ENCODE results near the gene CORO2B.

The CORO2B gene

DNA sequence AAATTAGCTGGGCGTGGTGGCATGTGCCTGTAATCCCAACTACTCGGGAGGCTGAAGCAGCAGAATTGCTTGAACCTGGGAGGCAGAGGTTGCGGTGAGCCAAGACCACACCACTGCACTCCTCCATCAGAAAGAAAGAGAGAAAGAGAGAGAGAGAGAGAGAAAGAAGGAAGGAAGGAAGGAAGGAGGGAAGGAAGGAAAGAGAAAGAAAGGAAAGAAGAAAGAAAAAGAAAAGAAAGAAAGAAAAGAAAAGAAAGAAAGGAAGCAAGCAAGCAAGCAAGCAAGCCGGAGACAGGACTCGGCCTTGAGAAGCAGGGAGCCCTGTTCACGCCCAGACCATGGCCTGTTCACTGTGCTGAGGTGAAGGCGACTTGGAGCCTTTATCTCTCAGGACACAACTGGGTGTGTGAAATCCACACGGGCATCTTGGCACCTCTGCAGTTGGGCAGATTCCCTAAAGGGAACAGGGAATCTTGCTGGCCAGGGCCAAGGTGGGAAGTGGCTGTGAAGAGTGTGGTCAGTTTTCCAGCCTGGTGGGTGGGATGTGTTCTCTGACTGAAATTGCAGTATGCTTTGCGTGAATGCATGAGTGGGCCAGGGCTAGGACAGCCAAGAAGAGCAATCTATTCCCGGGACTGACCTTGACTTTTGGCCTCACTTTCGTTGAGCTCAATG is 90.3 kb downstream of the CORO2B start:
- no peak overlapping the region for H3K27ac ChIP-seq (ENCODE audit: insufficient read depth, low read depth, low read length, poor library complexity, severe bottlenecking)
- H3K4me1 ChIP-seq (ENCODE audit: control insufficient read depth, insufficient read depth, low read length): peaks cover 8% of the 10 kb centered on the region
- H3K4me3 ChIP-seq (ENCODE audit: insufficient read depth, low read depth, low read length): no peak overlapping the region
- WGBS, 2 experiments: 91 to 93% methylated on average over 11 of the region's 11 CpGs
- no peaks in the 10 kb centered on the region for H3K9me3 ChIP-seq (ENCODE audit: control insufficient read depth, low read length)
- H3K27me3 ChIP-seq (ENCODE audit: control insufficient read depth, insufficient read depth, low read length, poor library complexity, severe bottlenecking): no peaks in the 10 kb centered on the region
- no peaks in the 10 kb centered on the region for H3K36me3 ChIP-seq (ENCODE audit: control insufficient read depth, insufficient read depth, low read length)

DNA sequence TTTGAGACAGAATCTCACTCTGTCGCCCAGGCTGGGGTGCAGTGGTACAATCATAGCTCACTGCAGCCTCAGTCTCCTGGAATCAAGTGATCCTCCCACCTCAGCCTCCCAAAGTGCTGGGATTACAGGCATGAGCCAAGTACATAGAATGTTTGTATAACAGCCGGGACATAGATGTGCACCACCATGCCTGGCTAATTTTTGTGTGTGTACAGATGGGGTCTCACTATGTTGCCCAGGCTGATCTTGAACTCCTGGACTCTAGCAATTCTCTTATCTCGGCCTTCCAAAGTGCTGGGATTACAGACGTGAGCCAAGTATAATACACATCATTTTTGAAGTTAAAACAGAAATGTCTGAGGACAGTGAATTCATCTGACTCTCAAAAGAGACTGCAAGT is 93.5 kb downstream of the CORO2B start:
- Histone ChIP-seq H3K9me3 (ENCODE audit: control insufficient read depth, low read length) (no peaks in the 10 kb centered on the region), H3K27me3 (ENCODE audit: control insufficient read depth, insufficient read depth, low read length, poor library complexity, severe bottlenecking) (no peaks in the 10 kb centered on the region), H3K27ac (ENCODE audit: insufficient read depth, low read depth, low read length, poor library complexity, severe bottlenecking) (no peak overlapping the region), H3K4me3 (ENCODE audit: insufficient read depth, low read depth, low read length) (no peak overlapping the region), H3K36me3 (ENCODE audit: control insufficient read depth, insufficient read depth, low read length) (no peaks in the 10 kb centered on the region), H3K4me1 (ENCODE audit: control insufficient read depth, insufficient read depth, low read length) (no peaks in the 10 kb centered on the region)
- WGBS, 2 experiments: 66 to 72% methylated on average over 4 of the region's 4 CpGs

DNA sequence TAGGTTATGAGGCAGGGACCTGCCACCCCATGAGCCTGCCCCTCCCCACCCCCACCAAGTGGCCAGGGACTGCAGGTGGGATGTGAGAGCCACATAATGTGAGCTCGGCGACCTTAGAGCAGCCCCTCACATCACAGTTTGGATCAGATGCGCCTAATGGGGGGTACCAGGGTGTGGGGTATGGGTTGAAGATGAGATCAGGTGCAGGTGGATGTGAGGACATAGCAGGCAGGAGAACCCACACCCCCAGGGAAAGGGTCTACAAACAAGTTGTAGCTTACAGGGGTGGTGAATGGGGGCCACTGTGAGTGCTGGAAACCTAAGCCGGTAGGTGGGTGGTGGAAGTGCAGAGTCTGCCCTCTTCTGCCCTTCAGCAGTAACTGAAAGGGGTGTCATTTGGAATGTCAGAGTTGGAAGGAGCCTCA is 94.0 kb downstream of the CORO2B start:
- Histone ChIP-seq H3K4me3 (ENCODE audit: insufficient read depth, low read depth, low read length) (no peak overlapping the region), H3K4me1 (ENCODE audit: control insufficient read depth, insufficient read depth, low read length) (no peaks in the 10 kb centered on the region), H3K36me3 (ENCODE audit: control insufficient read depth, insufficient read depth, low read length) (no peaks in the 10 kb centered on the region), H3K9me3 (ENCODE audit: control insufficient read depth, low read length) (no peaks in the 10 kb centered on the region), H3K27ac (ENCODE audit: insufficient read depth, low read depth, low read length, poor library complexity, severe bottlenecking) (no peak overlapping the region), H3K27me3 (ENCODE audit: control insufficient read depth, insufficient read depth, low read length, poor library complexity, severe bottlenecking) (no peaks in the 10 kb centered on the region)
- WGBS, 2 experiments: 61 to 69% methylated on average over 4 of the region's 4 CpGs

DNA sequence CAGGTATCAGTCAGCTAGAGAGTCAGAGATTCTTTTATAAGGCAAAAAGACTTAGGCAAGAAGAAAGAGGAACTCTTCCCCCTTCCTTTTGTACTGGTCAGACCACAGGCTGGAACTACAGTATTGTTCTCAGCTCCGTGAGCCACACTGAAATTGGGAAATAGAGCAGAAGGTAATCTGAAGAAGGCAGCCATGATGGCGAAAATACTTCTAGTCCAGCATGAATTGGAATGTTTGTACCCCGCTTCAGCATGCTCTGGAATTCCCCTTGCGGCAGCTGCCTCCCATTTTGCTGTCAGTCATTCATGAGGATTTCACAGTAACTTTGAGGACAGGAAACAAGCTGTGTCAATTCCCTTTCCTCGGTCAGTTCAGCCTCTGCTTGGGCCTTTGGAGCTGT is 96.2 kb downstream of the CORO2B start:
- Histone ChIP-seq H3K27ac (ENCODE audit: insufficient read depth, low read depth, low read length, poor library complexity, severe bottlenecking) (no peak overlapping the region), H3K27me3 (ENCODE audit: control insufficient read depth, insufficient read depth, low read length, poor library complexity, severe bottlenecking) (no peaks in the 10 kb centered on the region), H3K4me3 (ENCODE audit: insufficient read depth, low read depth, low read length) (no peak overlapping the region), H3K36me3 (ENCODE audit: control insufficient read depth, insufficient read depth, low read length) (no peaks in the 10 kb centered on the region), H3K9me3 (ENCODE audit: control insufficient read depth, low read length) (no peaks in the 10 kb centered on the region), H3K4me1 (ENCODE audit: control insufficient read depth, insufficient read depth, low read length) (no peaks in the 10 kb centered on the region)
- WGBS, 2 experiments: 82% methylated on average over 5 of the region's 5 CpGs

DNA sequence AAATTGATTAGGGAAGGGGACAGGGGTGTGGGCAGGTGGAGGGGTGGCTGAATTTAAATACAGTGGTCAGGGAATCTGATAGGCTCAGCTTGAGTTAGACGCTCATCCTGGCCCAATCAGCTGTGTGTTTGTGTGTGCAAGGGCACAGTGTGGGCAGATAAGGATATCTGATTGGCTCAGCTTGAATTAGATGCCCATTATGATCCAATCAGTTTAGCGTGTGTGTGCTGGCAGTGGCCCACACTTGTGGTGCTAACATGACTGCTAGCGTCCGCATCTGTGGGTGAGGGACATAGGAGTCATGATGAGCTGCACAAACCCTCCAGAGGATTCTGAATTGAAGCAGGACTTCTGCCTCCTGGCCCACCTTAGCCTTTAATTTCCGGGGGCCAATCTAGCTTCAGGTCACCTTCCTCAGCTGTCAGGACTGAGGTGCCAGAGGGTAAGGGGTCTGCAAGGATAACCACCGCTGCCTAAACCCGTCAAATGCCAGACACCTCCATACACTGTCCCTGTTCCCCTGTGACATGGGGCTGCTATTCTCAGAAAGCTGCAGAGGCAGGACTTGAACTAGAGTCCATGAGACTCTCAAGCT is 97.3 kb downstream of the CORO2B start:
- WGBS, 2 experiments: 91 to 94% methylated on average over 7 of the region's 7 CpGs
- no peak overlapping the region for H3K4me3 ChIP-seq (ENCODE audit: insufficient read depth, low read depth, low read length)

DNA sequence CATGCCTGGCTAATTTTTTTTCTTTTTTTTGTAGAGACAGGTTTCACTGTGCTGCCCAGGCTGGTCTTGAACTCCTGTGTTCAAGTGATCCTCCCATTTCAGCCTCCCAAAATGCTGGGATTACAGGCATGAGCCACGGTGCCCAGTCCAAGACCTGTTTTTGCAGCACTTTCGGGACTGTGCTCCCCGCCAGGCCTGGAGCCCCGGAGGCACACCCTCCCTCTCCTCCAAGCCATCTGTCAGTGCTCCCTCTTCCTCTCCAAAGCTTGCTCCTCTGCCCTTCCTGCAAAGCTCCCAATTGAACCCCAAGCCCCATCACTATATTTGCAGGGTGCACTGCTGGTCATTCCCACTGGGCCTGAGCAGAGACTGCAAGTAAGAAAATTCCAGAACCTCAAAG is 98.1 kb downstream of the CORO2B start:
- Histone ChIP-seq H3K36me3 (ENCODE audit: control insufficient read depth, insufficient read depth, low read length) (no peaks in the 10 kb centered on the region), H3K9me3 (ENCODE audit: control insufficient read depth, low read length) (no peaks in the 10 kb centered on the region), H3K4me1 (ENCODE audit: control insufficient read depth, insufficient read depth, low read length) (peaks cover under 1% of the 10 kb centered on the region), H3K27me3 (ENCODE audit: control insufficient read depth, insufficient read depth, low read length, poor library complexity, severe bottlenecking) (no peaks in the 10 kb centered on the region), H3K4me3 (ENCODE audit: insufficient read depth, low read depth, low read length) (no peak overlapping the region), H3K27ac (ENCODE audit: insufficient read depth, low read depth, low read length, poor library complexity, severe bottlenecking) (no peak overlapping the region)
- WGBS, 2 experiments: 94 to 95% methylated on average over 4 of the region's 4 CpGs

More for the DNA sequence above, 97.3 kb downstream of the CORO2B start:
- Histone ChIP-seq H3K36me3 (ENCODE audit: control insufficient read depth, insufficient read depth, low read length) (no peaks in the 10 kb centered on the region), H3K4me1 (ENCODE audit: control insufficient read depth, insufficient read depth, low read length) (no peaks in the 10 kb centered on the region), H3K27me3 (ENCODE audit: control insufficient read depth, insufficient read depth, low read length, poor library complexity, severe bottlenecking) (no peaks in the 10 kb centered on the region), H3K9me3 (ENCODE audit: control insufficient read depth, low read length) (no peaks in the 10 kb centered on the region), H3K27ac (ENCODE audit: insufficient read depth, low read depth, low read length, poor library complexity, severe bottlenecking) (no peak overlapping the region)

DNA sequence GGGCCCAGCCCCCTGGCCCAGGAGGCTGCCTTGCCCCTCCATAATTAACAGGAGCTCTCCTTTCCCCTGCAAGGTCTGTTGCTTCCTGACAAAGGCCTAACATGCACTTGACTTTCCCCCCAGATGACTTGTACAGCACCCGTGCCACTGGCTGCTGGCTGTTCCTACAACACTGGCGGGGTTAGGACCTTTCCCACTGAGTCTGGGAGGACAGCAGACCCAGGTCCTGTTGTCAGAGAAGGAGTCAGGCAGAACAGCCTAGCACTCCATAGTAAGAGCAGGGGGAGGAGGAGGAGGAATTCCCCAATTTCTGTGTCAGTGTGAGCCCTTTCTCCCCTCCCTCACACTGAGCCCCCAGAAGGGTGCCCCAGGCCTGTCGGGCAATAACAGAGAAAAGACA is 99.2 kb downstream of the CORO2B start:
- 89 to 92% methylated on average over 3 of the region's 3 CpGs for WGBS, 2 experiments

DNA sequence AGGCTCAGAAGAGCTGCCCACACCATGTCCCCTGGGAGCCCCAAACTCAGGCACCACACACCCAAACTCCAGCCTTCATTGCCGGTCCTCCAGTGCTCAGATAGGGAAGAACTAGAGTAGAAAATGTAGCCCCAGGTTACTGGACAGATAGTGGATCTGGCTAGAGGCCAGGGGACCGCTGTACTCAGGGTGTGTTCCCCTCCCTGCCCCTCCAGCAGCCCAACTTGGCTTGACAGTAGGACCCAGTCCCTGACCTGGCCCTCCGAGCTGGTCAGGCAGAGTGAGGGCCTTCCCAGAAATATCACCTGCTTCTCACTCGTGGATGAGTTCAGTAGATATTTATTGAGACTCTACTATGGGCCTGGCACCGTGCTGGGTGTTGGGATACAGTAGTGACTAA is 100.0 kb downstream of the CORO2B start:
- H3K4me3 ChIP-seq (ENCODE audit: insufficient read depth, low read depth, low read length): no peak overlapping the region
- no peak overlapping the region for H3K27ac ChIP-seq (ENCODE audit: insufficient read depth, low read depth, low read length, poor library complexity, severe bottlenecking)
- H3K36me3 ChIP-seq (ENCODE audit: control insufficient read depth, insufficient read depth, low read length): no peaks in the 10 kb centered on the region
- H3K9me3 ChIP-seq (ENCODE audit: control insufficient read depth, low read length): no peaks in the 10 kb centered on the region
- H3K27me3 ChIP-seq (ENCODE audit: control insufficient read depth, insufficient read depth, low read length, poor library complexity, severe bottlenecking): no peaks in the 10 kb centered on the region
- WGBS, 2 experiments: 86 to 95% methylated on average over 5 of the region's 5 CpGs
- H3K4me1 ChIP-seq (ENCODE audit: control insufficient read depth, insufficient read depth, low read length): peaks cover 5% of the 10 kb centered on the region

More for the DNA sequence above, 99.2 kb downstream of the CORO2B start:
- Histone ChIP-seq H3K27ac (ENCODE audit: insufficient read depth, low read depth, low read length, poor library complexity, severe bottlenecking) (no peak overlapping the region), H3K9me3 (ENCODE audit: control insufficient read depth, low read length) (no peaks in the 10 kb centered on the region), H3K4me1 (ENCODE audit: control insufficient read depth, insufficient read depth, low read length) (peaks cover 5% of the 10 kb centered on the region), H3K36me3 (ENCODE audit: control insufficient read depth, insufficient read depth, low read length) (no peaks in the 10 kb centered on the region), H3K27me3 (ENCODE audit: control insufficient read depth, insufficient read depth, low read length, poor library complexity, severe bottlenecking) (no peaks in the 10 kb centered on the region), H3K4me3 (ENCODE audit: insufficient read depth, low read depth, low read length) (no peak overlapping the region)

DNA sequence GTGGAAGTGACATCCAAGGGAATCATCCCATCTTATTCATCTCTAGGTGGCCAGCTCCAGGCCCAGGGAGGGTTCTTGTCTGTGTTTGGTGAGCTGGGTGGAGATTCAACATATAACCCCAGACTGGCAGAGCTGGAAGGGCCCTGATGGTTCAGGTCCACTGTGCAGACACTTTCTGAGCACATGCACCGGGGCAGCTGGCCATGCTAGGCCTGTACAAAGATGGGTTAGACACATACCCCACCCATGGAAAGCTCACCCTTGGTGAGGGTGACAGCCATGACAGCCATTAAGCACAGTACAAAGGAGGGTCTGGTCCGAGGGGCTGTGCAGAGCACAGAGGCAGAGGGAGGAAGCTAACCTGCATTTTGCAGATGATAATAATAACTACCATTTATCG is 100.4 kb downstream of the CORO2B start:
- WGBS, 2 experiments: 93 to 95% methylated on average over 3 of the region's 3 CpGs
- Histone ChIP-seq H3K27ac (ENCODE audit: insufficient read depth, low read depth, low read length, poor library complexity, severe bottlenecking) (no peak overlapping the region), H3K36me3 (ENCODE audit: control insufficient read depth, insufficient read depth, low read length) (no peaks in the 10 kb centered on the region), H3K4me3 (ENCODE audit: insufficient read depth, low read depth, low read length) (no peak overlapping the region), H3K27me3 (ENCODE audit: control insufficient read depth, insufficient read depth, low read length, poor library complexity, severe bottlenecking) (no peaks in the 10 kb centered on the region), H3K9me3 (ENCODE audit: control insufficient read depth, low read length) (no peaks in the 10 kb centered on the region), H3K4me1 (ENCODE audit: control insufficient read depth, insufficient read depth, low read length) (peaks cover 5% of the 10 kb centered on the region)

DNA sequence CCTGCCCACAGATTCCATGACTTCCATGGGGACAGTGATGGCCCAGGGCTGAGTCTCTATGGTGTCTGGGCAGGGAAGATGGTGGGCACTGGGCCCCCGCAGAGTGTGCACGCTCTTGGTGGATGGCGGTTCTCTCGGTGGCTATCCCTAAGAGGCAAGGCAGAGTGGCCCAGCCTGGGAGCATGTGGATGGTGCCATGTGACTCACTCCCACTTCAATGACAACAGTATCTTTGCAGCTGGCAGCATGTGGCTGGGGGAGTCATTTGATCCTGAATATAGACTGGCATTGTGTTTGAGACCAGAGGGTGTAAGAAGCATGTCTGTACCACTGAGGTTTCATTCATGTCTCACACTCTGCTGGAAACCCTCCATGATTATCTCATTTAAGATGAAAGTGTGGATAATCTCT is 101.2 kb downstream of the CORO2B start:
- WGBS, 2 experiments: 93 to 95% methylated on average over 4 of the region's 4 CpGs
- Histone ChIP-seq H3K36me3 (ENCODE audit: control insufficient read depth, insufficient read depth, low read length) (no peaks in the 10 kb centered on the region), H3K4me3 (ENCODE audit: insufficient read depth, low read depth, low read length) (no peak overlapping the region), H3K27me3 (ENCODE audit: control insufficient read depth, insufficient read depth, low read length, poor library complexity, severe bottlenecking) (no peaks in the 10 kb centered on the region), H3K9me3 (ENCODE audit: control insufficient read depth, low read length) (no peaks in the 10 kb centered on the region), H3K4me1 (ENCODE audit: control insufficient read depth, insufficient read depth, low read length) (peaks cover 5% of the 10 kb centered on the region), H3K27ac (ENCODE audit: insufficient read depth, low read depth, low read length, poor library complexity, severe bottlenecking) (no peak overlapping the region)

Measured in ectodermal cell (in vitro differentiated cells).